GM21529 (cell line): ENCODE results near the gene ITPR1.
"Not testable (repeated sequence)": the region's sequence is repeated elsewhere in the genome, so short reads cannot be mapped to it uniquely, and the experiment has no call there.

Experiments used
- ATAC-seq: cut with Tn5 transposase; IDR thresholded peaks from one replicate; pipeline ENCODE4 v1.9.1; 2021; ENCODE audit not compliant: unreplicated experiment

Gene ITPR1

DNA sequence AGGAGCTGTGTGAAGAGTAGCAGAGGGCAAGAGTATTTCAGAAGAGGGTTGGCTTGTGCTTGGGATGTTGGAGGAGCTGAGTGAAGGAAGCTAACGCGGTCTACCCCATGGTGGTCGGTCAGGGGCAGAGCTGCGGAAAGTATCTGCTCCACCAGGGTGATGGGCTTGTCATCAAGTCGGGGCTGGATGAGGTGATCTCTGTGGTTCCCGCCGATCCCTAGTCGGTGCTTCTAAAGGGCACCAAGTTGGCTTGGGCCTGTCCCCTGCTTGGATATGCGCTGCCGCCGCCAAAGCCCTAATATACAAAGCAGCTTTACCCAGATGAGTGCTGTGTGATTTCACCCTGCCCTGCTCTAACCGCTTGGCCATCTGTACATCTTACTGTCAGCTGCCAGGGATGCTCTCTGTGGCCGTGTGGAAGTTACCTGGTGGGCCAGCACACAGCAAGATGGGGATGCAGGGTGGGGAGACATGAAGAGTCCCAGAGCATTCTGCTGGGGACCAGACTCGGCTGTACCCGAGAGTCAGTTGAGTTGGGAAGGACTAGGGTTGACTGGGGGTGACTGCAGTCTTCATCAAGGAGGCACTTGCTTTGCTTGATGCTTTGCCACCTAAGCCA is 260.0 kb downstream of the ITPR1 start:
- no peak for ATAC-seq

DNA sequence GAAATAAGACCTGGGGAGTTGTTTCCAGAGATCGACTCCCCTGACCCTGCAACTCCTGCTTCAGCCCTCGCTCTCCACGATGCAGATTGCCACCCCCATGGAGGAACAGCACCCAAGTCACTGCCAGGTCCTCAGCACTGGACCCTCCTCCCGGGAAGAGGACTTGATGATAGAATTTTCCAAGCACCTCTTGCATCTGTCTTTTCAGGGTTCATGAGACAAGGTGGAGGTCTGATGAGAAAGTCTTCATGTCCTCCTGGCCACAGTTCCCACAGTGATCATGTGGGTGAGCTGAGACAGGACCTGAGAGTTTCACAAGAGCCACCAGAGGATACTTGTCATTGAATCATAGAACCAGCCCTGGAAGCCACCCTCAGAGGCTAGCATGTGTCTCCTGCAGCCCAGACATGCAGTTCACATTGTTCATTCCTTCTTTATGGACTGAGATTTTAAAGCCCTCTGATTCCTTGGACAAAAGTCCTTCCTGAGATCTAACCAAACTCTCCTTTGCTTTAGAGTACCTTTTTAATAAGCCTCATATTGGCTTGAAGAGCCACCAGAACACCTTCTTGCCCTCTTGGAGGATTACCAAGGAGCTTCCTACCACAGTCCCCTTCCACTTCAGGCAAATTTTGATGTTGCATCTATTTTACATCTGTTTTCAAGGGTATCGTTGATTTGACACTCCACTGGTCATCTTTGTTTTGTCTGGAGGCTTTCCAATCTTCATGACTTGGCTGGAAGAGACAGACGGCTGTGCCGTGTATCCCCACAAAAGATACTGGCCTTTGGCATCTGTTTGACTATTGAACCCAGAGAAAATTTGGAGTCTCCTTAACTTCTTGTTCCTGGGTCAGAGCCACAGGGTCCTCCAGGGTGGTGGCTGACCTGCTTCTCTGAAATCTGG is 261.3 kb downstream of the ITPR1 start:
- peak; percentile 77 for ATAC-seq

DNA sequence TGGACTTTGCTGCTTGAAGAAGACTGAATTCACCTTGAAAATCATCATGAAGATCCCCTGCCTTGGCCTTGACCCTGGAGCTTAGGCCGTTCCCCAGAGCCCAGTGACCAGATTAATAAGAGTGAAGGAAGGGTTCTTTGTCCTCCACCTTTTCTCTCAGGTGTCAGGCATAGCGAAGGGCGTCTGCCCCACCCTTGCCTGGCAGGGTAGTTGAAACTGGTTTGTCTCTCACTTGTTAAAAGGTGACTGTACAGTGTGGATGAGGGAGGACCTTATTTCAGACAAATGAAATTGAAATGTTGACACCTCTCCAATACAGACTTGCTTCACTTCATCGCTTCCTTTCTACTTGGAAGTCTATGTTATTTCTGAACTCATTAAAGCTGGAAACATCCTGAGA is 262.4 kb downstream of the ITPR1 start:
- ATAC-seq = no peak

DNA sequence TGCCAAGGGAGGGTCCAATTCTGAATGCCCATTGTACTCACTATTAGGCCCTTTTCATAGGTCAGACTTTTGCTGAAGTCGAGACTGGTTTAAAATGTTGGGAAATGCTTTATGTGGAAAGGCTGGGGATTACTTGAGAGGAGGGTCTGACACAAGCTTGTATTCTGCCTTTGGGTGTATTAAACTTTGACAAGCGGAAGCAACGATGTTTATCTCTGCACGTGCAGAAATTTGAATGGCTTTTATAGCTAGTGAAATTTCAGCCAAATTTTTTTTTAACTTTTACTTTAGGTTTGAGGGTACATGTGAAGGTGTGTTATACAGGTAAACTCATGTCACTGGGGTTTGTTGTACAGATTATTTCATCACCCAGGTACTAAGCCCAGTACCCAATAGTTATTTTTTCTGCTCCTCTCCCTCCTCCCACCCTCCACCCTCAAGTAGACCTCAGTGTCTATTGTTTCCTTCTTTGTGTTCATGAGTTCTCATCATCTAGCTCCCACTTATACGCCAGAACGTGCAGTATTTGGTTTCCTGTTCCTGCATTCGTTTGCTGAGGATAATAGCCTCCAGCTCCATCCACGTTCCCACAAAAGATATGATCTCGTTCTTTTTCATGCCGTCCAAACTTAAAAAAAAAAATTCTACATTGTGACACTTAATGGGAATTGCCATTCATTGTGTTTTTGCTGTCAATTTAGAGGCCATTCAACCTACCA is 263.1 kb downstream of the ITPR1 start:
- ATAC-seq = no peak

DNA sequence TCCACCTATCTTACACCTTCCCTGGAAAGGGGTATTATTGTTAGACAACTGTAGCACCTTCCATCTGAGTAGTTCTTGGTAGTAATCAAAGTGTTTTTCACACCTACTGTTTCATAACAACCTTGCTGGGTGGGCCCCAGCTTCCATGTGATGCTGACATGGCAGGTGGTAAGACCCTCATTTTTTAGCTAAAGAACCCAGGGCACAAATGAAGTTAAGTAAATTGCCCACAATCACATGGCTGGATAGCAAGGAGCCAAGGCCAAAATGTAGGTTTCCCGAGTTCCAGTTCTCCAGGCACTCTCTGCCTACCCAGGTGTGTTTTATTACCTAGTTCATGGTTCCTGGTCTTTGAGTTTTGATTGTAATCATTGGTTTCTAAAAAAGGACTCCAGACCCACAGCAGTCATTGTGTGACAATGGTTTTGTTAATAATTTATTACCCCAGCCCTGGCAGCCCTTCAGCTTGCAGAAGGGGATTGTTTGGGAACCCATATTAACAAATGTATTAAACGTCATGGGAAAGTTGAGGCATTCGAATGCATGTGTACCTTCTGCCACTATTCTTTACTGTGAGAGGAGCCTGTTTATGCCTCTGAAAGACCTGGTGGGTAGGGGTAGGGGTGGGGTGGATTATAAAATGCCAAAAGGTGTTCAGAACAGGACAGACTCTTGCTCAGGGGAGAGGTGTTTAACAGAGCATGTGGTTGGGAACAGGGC is 263.9 kb downstream of the ITPR1 start:
- no peak for ATAC-seq

DNA sequence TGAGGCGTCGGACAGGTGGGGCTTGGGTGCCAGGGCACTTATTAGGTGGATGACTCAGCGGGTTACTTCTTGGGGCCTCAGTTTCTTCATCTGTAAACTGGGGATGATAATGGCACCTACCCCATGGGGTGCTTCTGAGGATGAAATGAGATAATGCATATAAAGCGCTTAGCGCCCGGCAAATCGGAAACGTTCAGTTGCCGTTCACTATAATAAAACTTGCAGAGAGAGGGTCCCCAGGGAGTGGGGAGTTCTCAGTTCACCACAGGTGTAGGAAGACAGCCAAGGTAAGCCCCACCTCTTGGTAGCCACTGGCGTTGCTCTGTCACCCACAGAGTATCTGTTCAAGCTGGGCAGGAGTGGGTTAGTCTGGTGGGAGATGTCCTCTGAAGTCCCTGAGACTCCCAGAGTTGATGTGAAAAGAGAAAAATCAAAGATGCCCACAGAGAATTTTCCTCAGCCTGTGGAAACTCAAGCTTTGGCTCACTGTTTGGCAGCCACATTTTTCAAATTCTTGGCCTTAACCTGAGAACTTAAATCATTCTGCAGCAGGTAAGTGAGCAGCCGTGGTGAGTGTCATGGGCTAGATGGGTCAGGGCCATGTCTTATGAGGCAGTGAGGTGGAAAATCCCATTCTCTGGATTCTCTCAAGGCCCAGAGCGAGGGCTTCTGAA is 264.6 kb downstream of the ITPR1 start:
- no peak for ATAC-seq

DNA sequence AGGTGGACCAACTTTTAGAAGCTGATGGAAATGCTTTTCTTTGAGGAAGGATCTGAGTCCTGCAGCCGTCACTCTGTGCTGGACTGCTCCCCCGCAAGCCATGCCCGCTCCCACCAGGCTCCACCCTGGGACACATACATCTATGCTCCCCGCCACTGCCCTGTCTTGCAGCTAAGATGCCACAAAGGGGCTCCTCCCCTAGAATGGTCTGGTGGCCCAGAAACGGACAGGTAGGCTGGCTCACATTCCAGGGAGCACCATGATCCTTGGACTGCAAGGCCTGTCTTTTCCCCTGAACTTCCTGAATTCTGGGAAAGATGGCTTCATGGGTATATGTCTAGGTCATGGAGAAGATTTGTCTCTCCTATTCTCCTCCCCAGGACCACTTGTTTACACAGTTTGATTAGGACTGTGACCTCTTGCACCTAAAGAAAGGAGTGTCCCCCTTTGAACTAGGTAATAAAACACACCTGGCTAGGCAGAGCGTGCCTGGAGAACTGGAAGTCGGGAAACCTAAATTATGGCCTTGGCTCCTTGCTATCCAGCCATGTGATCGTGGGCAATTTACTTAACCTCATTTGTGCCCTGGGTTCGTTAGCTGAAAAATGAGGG is 265.2 kb downstream of the ITPR1 start:
- ATAC-seq = no peak

DNA sequence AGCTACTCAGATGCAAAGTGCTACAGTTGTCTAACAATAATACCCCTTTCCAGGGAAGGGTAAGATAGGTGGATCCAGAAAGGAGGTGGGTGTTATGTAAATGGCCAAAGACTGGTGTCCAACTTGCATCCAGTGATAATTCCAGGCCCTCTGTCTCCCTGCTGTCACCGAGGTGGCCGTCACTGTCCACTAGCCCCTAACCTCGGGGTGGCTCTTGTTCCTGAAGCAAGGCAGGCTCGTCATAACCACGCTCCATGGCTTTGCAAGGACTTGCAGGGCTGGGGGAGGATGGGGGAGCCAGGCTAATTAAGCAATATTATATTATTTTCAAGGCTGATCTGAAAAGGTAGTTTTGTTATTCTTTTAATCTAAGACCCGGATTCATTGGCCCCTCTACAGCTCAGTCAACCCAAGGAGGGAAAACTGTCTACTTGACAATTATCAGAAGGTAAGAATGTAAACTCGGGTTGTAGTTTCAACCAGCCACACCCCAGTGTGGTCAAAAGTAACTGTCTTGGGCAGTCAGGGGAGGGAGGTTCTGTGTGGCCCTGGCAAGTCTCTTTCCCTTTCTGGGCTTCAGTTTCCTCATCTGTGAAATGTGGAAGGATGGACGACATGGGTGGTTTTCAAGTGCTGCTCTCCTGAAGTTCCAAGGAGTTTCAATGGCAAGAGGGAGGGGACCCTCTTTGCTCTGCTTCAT is 266.0 kb downstream of the ITPR1 start:
- no peak for ATAC-seq

DNA sequence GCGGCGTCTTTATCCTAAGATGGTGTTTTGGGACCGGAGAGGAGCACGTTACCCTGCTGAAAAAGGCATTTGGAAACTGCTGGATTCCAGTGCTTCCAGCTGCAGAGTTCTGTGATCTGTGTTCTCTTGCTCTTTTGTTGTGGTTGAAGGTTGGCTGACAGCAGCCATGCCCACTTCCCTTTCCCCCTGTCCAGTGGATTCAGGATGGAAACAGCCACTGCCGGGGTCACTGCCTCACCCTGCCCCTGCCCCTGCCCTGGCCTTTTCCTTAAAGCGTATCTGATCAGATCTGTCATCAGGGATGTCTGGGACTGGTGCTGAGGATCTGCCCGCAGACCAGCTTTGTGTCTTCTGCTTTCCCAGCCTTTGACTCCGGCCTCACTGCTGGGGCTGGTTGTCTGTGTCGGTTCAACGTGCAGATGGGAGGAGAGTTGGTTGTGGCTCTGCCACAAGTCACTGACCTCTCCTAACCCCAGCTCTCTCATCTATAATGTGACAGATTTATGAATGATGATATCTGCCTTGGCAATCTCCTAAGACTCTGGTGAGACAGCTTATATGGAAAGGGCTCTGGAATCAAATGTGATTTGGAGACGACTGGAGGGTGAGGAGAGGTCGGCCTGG is 266.7 kb downstream of the ITPR1 start:
- ATAC-seq = no peak

DNA sequence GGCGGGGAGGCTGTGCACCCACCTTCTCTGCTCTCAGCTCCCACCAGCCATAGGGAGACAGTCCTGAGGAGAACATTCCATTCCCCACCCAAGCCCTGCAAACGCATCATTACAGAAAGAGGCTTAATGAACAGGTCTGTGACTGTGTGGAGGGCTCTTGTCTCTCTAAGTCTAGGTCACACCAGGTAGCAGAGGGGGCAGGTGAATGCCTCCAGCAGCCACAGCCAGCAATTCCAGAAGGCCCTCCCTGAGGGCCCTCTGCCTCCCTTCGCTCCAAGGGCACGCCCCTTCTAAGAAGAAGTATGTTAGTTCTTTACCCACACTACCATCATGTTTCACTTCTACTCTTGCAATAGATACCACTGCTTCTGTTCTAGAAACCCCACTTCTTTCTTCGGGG is 268.6 kb downstream of the ITPR1 start:
- ATAC-seq = no peak

DNA sequence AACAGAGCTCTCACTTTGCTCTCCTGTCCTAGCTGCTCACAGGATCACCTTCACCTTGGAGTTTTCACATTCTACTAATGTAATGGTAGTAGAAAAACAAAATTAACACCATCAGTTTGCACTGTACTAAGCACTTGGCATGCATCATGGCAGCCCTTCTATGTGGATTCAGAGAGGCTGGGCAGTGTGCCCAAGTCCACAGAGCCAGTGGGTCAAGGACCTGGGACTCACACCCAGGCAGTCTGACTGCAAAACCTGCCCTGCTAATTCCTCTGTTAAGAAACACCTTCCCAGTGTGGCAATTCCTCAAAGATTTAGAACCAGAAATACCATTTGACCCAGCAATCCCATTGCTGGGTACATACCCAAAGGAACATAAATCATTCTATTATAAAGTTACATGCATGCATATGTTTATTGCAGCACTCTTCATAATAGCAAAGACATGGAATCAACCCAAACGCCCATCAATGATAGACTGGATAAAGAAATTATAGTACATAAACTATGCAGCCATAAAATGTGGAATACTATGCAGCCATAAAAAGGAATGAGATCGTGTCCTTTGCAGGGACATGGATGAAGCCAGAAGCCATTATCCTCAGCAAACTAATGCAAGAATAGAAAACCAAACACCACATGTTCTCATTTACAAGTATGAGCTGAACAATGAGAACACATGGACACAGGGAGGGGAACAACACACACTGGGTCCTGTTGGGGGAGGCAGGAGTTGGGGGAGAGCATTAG is 269.5 kb downstream of the ITPR1 start:
- not testable (repeated sequence) for ATAC-seq

DNA sequence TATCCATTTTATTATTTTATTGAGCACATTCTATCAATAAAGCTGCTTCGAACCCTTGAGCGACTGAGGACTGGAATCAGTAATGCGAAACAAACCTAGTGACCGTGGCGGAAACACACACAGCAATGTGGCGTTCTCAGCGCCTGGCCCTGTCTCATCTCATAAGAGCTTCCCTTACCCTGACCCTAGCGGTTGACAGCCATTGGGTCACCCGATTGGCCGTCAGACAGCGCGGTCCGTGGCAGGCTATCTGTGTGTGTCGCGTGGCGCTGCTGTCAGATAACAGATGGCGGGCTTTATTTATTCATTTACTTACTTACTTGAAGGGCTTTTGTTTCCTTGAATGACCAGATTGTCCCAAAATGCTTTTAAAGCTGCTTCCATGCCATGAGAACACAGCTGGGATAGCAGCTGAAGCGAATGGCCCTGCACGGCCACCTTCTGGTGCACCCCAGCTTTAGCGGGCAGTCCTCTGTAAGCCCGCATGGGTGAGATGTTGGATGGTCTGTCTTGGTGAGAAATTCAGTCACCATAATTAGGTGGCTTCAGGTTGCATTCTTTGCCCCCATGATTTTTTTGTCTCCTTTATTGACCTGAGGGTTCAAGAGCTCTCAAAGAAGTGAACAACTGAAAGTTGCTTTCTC is 270.6 kb downstream of the ITPR1 start:
- ATAC-seq = no peak

DNA sequence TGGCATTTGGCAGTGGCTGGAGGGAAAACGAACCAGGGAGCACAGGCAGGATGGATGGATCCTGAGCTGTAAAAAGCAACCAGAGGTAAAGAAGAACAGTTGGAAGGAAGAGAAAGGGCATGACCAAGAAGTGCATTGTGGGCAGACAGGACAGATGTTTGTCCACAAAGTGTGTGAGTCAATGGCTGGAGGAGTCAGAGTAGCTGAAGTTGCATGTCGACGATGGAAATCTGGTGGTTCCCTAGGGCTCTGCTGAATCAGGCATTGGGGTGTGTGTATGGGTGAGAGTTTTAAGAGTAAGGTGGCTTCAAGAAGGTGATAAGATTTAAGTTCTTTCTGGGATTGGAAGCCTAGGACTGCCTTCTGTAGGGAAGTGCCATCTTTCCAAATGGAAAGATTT is 272.1 kb downstream of the ITPR1 start:
- ATAC-seq = no peak

DNA sequence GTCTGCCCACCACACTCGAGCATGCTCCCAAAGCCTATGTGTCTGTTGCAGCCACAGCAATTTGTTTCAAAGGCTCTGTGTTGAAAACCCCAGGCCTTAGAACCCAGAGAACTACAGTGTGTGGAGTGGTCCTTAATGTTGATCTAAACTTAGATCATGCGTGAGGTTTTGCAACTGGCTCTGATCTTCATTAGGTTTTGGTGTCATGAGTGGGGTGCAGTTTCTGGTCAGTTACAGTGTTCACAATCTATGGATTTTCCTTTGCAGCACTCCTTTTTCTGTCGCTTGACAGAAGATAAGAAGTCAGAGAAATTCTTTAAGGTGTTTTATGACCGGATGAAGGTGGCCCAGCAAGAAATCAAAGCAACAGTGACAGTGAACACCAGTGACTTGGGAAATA is 273.1 kb downstream of the ITPR1 start:
- ATAC-seq = no peak

DNA sequence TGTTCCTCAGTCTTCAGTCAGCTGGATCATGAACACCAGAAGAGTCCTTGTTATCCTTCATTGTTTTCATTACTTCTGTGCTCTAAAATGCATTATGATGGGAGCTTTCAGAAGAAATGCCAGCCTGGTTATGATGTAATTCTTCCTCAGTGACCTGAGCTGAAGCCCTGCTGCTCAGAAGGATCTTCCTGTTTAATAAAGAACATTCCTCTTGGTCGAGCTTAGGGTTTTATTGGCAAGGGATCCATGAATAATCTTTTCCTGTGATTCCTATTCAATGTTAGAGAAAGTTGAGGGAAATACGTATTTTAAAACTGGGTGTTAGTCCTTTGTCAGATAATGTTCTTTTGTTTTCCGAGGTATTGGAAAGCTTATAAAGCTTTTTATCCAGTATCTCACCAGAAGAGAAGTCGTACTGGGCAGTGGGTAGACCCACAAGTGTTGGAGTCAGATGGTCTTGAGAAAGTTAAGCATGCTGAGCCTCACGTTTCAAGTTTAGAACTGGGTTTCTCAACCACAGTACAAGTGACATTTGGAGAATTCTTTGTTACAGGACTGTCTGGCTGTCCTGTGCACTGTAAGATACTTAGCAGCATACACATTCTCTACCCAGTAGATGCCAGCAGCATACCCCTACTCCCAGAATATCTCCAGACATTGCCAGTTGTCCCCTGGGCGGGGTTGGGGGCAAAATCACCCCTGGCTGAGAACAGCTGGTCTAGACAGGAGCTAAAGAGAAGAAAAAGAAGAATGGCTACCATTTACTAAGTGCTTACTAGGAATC is 273.8 kb downstream of the ITPR1 start:
- no peak for ATAC-seq

DNA sequence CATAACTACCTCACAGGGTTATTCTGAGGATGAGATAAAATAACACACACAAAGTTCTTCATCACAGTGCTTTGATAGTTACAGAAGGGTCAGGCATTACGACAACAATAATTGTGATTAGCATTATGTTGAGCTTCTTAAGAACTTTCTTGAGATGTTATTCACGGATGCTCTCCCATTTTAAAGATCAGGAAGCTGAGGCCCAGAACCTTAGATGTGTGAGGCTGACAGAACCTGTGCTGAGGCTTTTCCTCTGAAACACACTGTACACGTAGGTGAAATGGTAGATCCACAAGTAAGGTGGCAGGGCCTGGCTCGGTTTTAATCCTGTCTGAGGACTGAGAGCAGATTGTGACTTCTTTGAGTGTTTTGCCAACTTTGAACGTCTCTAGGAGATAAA is 274.9 kb downstream of the ITPR1 start:
- ATAC-seq = no peak

DNA sequence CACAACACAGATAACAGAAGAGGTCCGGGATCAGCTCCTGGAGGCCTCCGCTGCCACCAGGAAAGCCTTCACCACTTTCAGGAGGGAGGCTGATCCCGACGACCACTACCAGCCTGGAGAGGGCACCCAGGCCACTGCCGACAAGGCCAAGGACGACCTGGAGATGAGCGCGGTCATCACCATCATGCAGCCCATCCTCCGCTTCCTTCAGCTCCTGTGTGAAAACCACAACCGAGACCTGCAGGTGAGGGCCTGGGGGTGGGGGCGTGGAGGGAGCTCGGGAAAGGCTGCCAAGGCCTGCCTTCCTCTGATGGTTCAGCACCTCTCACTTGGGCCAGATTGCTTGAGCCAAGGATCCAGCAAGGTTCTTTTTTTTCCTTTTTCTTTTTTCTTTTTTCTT is 275.4 kb downstream of the ITPR1 start:
- no peak for ATAC-seq
